HEK293 (cell line): ENCODE data around the gene NR3C1.

Experiments
- KLF8 ChIP-seq: fragments of 450-650 bp; formaldehyde crosslinking; IDR thresholded peaks from 2 replicates; pipeline ENCODE4 v1.5.1; 2016; ENCODE audit warnings: missing biosample characterization, missing genetic modification characterization
- ZNF624 ChIP-seq: fragments of 450-650 bp; formaldehyde crosslinking; IDR thresholded peaks from 2 replicates; pipeline ENCODE4 v1.5.1; 2017; ENCODE audit warnings: missing biosample characterization, missing genetic modification characterization
- ZNF768 ChIP-seq: fragments of 450-650 bp; formaldehyde crosslinking; IDR thresholded peaks from 2 replicates; pipeline ENCODE4 v1.5.1; 2018; ENCODE audit warnings: missing biosample characterization, mild to moderate bottlenecking, missing genetic modification characterization

DNA sequence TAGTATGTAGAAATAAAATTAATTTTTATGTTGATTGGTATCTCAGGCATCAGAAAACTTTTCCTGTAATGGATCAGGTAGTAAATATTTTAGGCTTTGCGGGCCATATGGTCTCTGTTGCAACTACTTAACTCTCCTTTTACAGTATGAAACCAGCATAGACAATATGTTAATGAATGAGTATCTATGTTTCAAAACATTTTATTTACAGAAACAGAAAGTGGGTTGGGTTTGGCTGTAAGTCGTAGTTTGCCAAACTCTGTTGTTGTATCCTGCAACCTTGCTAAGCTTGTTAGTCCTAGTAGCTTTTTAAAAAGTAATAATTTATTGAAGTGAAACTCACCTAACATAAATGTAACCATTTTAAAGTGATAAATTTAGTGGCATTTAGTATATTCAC, 132.1 kb downstream of the NR3C1 start:
- no peak for TF ChIP-seq ZNF768 (tag by site-specific recombination)
- no peak for TF ChIP-seq KLF8
- TF ChIP-seq ZNF624 (tag by site-specific recombination): no peak
